Stimulated activated CD8-positive, alpha-beta memory T cell treated with anti-CD3 and anti-CD28 coated beads, Interleukin-4, amount 100 ng/mL, for 24 hours (primary cell): Measurements from ENCODE around the gene TMEM184B.

Experiments
- DNase-seq: peaks from one replicate; pipeline ENCODE4 v3.0.0-alpha.2; 2020; ENCODE audit warnings: low read depth

Gene TMEM184B

GRCh38 chr22:38272373-38273134, at the start of gene TMEM184B:
TSS of gene TMEM184B (minus strand) at chr22:38273010. CDS start at chr22:38247961, 25,049 bp downstream.
- peak; percentile 74 for DNase-seq

- DNase-seq: no peak
Observed at GRCh38 chr22:38320605-38321402, 48.0 kb upstream of the TMEM184B start.

- no peak for DNase-seq
Observed at GRCh38 chr22:38318792-38319773, 46.3 kb upstream of the TMEM184B start.

GRCh38 chr22:38317995-38318715, 45.3 kb upstream of the TMEM184B start:
- no peak for DNase-seq

GRCh38 chr22:38317122-38317994, 44.5 kb upstream of the TMEM184B start, which contains the start of gene CSNK1E:
TSS of gene CSNK1E (minus strand) at chr22:38317433. CDS start at chr22:38314157, 3,276 bp downstream.
- peak; percentile 58 for DNase-seq

- peak; percentile 26 for DNase-seq
Observed at GRCh38 chr22:38316364-38317121, 43.7 kb upstream of the TMEM184B start.

GRCh38 chr22:38315823-38316363, 43.1 kb upstream of the TMEM184B start:
- no peak for DNase-seq

- DNase-seq: no peak
Observed at GRCh38 chr22:38314933-38315822, 42.4 kb upstream of the TMEM184B start.

- no peak for DNase-seq
Observed at GRCh38 chr22:38314051-38314932, 41.5 kb upstream of the TMEM184B start.

GRCh38 chr22:38313384-38313955, 40.7 kb upstream of the TMEM184B start:
- no peak for DNase-seq

GRCh38 chr22:38312261-38312800, 39.5 kb upstream of the TMEM184B start:
- no peak for DNase-seq

GRCh38 chr22:38311323-38311620, 38.5 kb upstream of the TMEM184B start:
- no peak for DNase-seq

GRCh38 chr22:38310518-38311322, 37.9 kb upstream of the TMEM184B start:
- no peak for DNase-seq

- DNase-seq: no peak
Observed at GRCh38 chr22:38309614-38310517, 37.1 kb upstream of the TMEM184B start.
